HEK293T (cell line): ENCODE measurements around the gene VTCN1.
A peak's percentile ranks its signal among the peaks of the same experiment; 100 is the strongest.

Experiments
- CTCF ChIA-PET: fragments of 350-600 bp; formaldehyde crosslinking; extraction: SDS; loops from one replicate; lab custom pipeline; 2021; ENCODE audit warnings: antibody characterized with exemption, inconsistent platforms; lab: Yijun Ruan, JAX
- POLR2A ChIA-PET: fragments of 350-600 bp; formaldehyde crosslinking; extraction: SDS; loops from one replicate; lab custom pipeline; 2020; ENCODE audit warnings: antibody characterized with exemption, inconsistent platforms; lab: Yijun Ruan, JAX
- DNase-seq: peaks from one replicate; pipeline ENCODE4 v3.0.0; 2012; ENCODE audit warnings: mixed read lengths; ENCODE audit errors: extremely low spot score
- ARNT ChIP-seq: fragments of 450-650 bp; IDR thresholded peaks from 2 replicates; pipeline ENCODE4 v1.6.1; 2017; ENCODE audit warnings: mild to moderate bottlenecking
- BHLHE40 ChIP-seq: fragments of 450-650 bp; IDR thresholded peaks from 2 replicates; pipeline ENCODE4 v1.6.1; 2016; ENCODE audit warnings: mild to moderate bottlenecking, moderate library complexity, borderline replicate concordance
- CTBP1 ChIP-seq: fragments of 450-650 bp; IDR thresholded peaks from 2 replicates; pipeline ENCODE4 v1.6.1; 2016; ENCODE audit warnings: borderline replicate concordance
- ELF4 ChIP-seq: fragments of 450-650 bp; IDR thresholded peaks from 2 replicates; pipeline ENCODE4 v1.6.1; 2017; ENCODE audit warnings: antibody characterized with exemption
- FOXA1 ChIP-seq: fragments of 450-650 bp; IDR thresholded peaks from 2 replicates; pipeline ENCODE4 v1.6.1; 2016; ENCODE audit warnings: mild to moderate bottlenecking
- FOXK2 ChIP-seq: fragments of 450-650 bp; IDR thresholded peaks from 2 replicates; pipeline ENCODE4 v1.6.1; 2016; ENCODE audit warnings: mild to moderate bottlenecking
- FOXM1 ChIP-seq: fragments of 450-650 bp; IDR thresholded peaks from 2 replicates; pipeline ENCODE4 v1.6.1; 2017; ENCODE audit warnings: mild to moderate bottlenecking, borderline replicate concordance
- HDGF ChIP-seq: fragments of 450-650 bp; IDR thresholded peaks from 2 replicates; pipeline ENCODE4 v1.6.1; 2017; ENCODE audit warnings: antibody characterized with exemption, borderline replicate concordance
- L3MBTL2 ChIP-seq: fragments of 450-650 bp; conservative IDR thresholded peaks from 2 replicates; pipeline ENCODE4 v1.6.1; 2016; ENCODE audit warnings: mild to moderate bottlenecking
- LEF1 ChIP-seq: fragments of 450-650 bp; IDR thresholded peaks from 2 replicates; pipeline ENCODE4 v1.6.1; 2017; ENCODE audit warnings: mild to moderate bottlenecking, borderline replicate concordance
- NFRKB ChIP-seq: fragments of 450-650 bp; IDR thresholded peaks from 2 replicates; pipeline ENCODE4 v1.6.1; 2016; ENCODE audit warnings: mild to moderate bottlenecking, moderate library complexity
- SP1 ChIP-seq: fragments of 450-650 bp; IDR thresholded peaks from 2 replicates; pipeline ENCODE4 v1.6.1; 2017
- SUZ12 ChIP-seq: fragments of 450-650 bp; IDR thresholded peaks from 2 replicates; pipeline ENCODE4 v1.6.1; 2016; ENCODE audit warnings: mild to moderate bottlenecking
- TARDBP ChIP-seq: fragments of 450-650 bp; IDR thresholded peaks from 2 replicates; pipeline ENCODE4 v1.6.1; 2016
- ZNF384 ChIP-seq: fragments of 450-650 bp; IDR thresholded peaks from 2 replicates; pipeline ENCODE4 v1.6.1; 2016
- TF ChIP-seq, protein P1 (sequence below): fragments of 450-650 bp; IDR thresholded peaks from 2 replicates; pipeline ENCODE4 v1.6.1; 2016

VTCN1 gene

DNA sequence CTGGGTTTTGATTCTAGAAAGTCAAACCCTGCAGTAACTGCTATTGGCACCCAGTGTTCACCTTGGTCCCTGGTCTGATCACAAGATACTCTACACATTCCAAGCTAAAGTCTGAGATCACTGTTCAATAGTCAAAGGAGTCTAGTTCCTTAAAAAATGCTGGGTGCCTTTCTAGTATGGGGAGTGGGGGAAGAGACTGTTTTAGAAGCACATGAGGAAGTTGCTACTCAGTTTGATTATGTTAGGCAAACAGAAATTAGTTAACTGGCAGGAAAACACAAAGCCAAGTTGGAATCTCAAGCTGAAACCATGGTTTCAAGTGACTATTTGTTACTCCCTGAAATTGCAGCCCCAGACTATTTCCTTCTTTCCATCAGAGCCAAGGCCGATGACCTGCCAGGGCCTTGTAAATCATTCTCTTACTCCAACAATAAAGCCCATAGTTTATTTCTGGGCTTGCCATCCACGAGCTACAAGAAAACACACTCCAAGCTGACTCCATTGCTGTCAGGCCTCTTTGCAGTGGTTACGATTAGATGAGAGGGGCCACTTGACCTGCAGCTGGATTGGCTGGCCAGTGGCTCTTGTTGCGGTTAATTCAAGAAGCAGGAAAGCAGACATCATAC is 21.1 kb upstream of the VTCN1 start:
- ChIA-PET CTCF (no interaction called here), POLR2A (no interaction called here)
- no peak for DNase-seq
- no peak for TF ChIP-seq FOXM1
- TF ChIP-seq ARNT: no peak
- no peak for TF ChIP-seq NFRKB
- no peak for TF ChIP-seq SP1
- TF ChIP-seq FOXK2: no peak
- no peak for TF ChIP-seq SUZ12
- no peak for TF ChIP-seq ZNF384
- TF ChIP-seq, protein P1, sequence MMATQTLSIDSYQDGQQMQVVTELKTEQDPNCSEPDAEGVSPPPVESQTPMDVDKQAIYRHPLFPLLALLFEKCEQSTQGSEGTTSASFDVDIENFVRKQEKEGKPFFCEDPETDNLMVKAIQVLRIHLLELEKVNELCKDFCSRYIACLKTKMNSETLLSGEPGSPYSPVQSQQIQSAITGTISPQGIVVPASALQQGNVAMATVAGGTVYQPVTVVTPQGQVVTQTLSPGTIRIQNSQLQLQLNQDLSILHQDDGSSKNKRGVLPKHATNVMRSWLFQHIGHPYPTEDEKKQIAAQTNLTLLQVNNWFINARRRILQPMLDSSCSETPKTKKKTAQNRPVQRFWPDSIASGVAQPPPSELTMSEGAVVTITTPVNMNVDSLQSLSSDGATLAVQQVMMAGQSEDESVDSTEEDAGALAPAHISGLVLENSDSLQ: no peak

GRCh38 chr1:117231312-117231711 is 20.6 kb upstream of the VTCN1 start:
- ChIA-PET POLR2A (no interaction called here), CTCF (no interaction called here)
- no peak for DNase-seq
- TF ChIP-seq ARNT (no peak), ELF4 (no peak), HDGF (no peak)
- TF ChIP-seq, protein P1: no peak

- TF ChIP-seq, protein P1: 0 out of 2 replicates have a peak, but pooled peaks have one; percentile 4
- TF ChIP-seq ARNT: no peak
- no peak for DNase-seq
- ChIA-PET POLR2A (no interaction called here), CTCF (no interaction called here)
These were observed 18.5 kb upstream of the VTCN1 start for GRCh38 chr1:117229217-117229616.

GRCh38 chr1:117225931-117226330 is 15.2 kb upstream of the VTCN1 start:
- ChIA-PET CTCF (no interaction called here), POLR2A (no interaction called here)
- TF ChIP-seq HDGF: no peak
- no peak for TF ChIP-seq TARDBP
- TF ChIP-seq ELF4: no peak
- TF ChIP-seq BHLHE40: no peak
- no peak for TF ChIP-seq L3MBTL2
- TF ChIP-seq SP1: no peak
- TF ChIP-seq, protein P1: no peak
- no peak for TF ChIP-seq ARNT
- TF ChIP-seq FOXA1: no peak
- no peak for TF ChIP-seq ZNF384
- TF ChIP-seq LEF1: no peak
- TF ChIP-seq SUZ12: no peak
- no peak for TF ChIP-seq FOXM1
- TF ChIP-seq CTBP1: no peak
- TF ChIP-seq NFRKB: no peak
- no peak for TF ChIP-seq FOXK2
- no peak for DNase-seq

GRCh38 chr1:117216718-117217117 is 6.0 kb upstream of the VTCN1 start:
- CTCF ChIA-PET: no interaction called here
- TF ChIP-seq SP1 (no peak), FOXK2 (no peak)
- no peak for DNase-seq
- POLR2A ChIA-PET: no interaction called here

GRCh38 chr1:117215733-117216462 is 5.2 kb upstream of the VTCN1 start:
- POLR2A ChIA-PET: no interaction called here
- no peak for DNase-seq
- CTCF ChIA-PET: no interaction called here
- TF ChIP-seq BHLHE40 (no peak), L3MBTL2 (no peak), TARDBP (no peak), CTBP1 (no peak), FOXM1 (no peak), ELF4 (no peak), FOXK2 (no peak), LEF1 (no peak), SUZ12 (no peak), SP1 (no peak)

- POLR2A ChIA-PET: no interaction called here
These were observed 4.3 kb upstream of the VTCN1 start for GRCh38 chr1:117215019-117215418.

More at GRCh38 chr1:117215019-117215418, 4.3 kb upstream of the VTCN1 start:
- no peak for TF ChIP-seq BHLHE40
- no peak for TF ChIP-seq L3MBTL2
- no peak for TF ChIP-seq ELF4
- no peak for TF ChIP-seq TARDBP
- CTCF ChIA-PET: no interaction called here
- no peak for DNase-seq
